HepG2 (cell line): ENCODE measurements around the gene CENPC. TPM values are rescaled to one million over a fixed set of nuclear protein-coding genes. Genes with fewer than 3 reads are reported as not detected.

Source experiments
- ATF1 ChIP-seq: IDR thresholded peaks from 2 replicates; pipeline ENCODE4 v1.6.1; 2016; ENCODE audit warnings: mild to moderate bottlenecking, control low read depth
- CHD4 ChIP-seq: fragments of 200-600 bp; sonication (generic); IDR thresholded peaks from 2 replicates; pipeline ENCODE4 v1.7.0; 2017; ENCODE audit warnings: mild to moderate bottlenecking, low read length, borderline replicate concordance
- GATAD1 ChIP-seq: IDR thresholded peaks from 2 replicates; pipeline ENCODE4 v1.6.1; 2016; ENCODE audit warnings: missing genetic modification reagents, missing compliant biosample characterization
- HDAC1 ChIP-seq: sonication (generic); formaldehyde crosslinking; IDR thresholded peaks from 2 replicates; pipeline ENCODE4 v1.5.1; 2020; ENCODE audit warnings: mild to moderate bottlenecking, missing genetic modification reagents
- HNRNPLL ChIP-seq: fragments of 200-400 bp; formaldehyde crosslinking; IDR thresholded peaks from 2 replicates; pipeline ENCODE4 v1.6.1; 2017; ENCODE audit warnings: mild to moderate bottlenecking, low read depth, low read length; ENCODE audit not compliant: poor library complexity, severe bottlenecking
- NFE2 ChIP-seq: sonication (generic); formaldehyde crosslinking; IDR thresholded peaks from 2 replicates; pipeline ENCODE4 v1.4.0; 2020; ENCODE audit warnings: missing genetic modification reagents
- TCF12 ChIP-seq, 2 experiments: fragments of 450-650 bp in 1 of 2; sonication (generic) in 1 of 2; formaldehyde crosslinking in 1 of 2; IDR thresholded peaks; 2 replicates each; pipeline versions ENCODE4 v1.6.1 to v1.8.0; 2017 to 2022; ENCODE audit warnings: antibody characterized with exemption in 1 of 2, mild to moderate bottlenecking in 1 of 2, missing genetic modification reagents in 1 of 2, moderate library complexity in 1 of 2
- ZNF407 ChIP-seq: sonication (generic); formaldehyde crosslinking; IDR thresholded peaks from one replicate; pipeline ENCODE4 v1.5.1; 2020; ENCODE audit warnings: mild to moderate bottlenecking, missing genetic modification reagents; ENCODE audit errors: not compliant biosample characterization
- polyA plus RNA-seq, 8 experiments: library from polyadenylated mRNA; depleted of rRNA in 3 of 8; stranded (reverse) in 7 of 8; unstranded in 1 of 8; fragments of >200 nt; fragmentation: Illumina TruSeq in 4 of 8; extraction: Trizol in 4 of 8; gene quantifications; 2 replicates each; pipeline versions ENCODE4 v1.2.1 to v1.2.3, GENCODE V29; 2011 to 2016; ENCODE audit warnings: low read depth in 4 of 8, missing spikeins in 1 of 8, mixed read lengths in 1 of 8; ENCODE audit not compliant: insufficient read depth in 1 of 8
- total RNA-seq, 5 experiments: library from RNA; depleted of rRNA; stranded (reverse); fragments of >200 nt; fragmentation: Illumina TruSeq; extraction: Trizol; gene quantifications; 2 replicates each; pipeline ENCODE4 v1.2.3, GENCODE V29; 2016; ENCODE audit warnings: low read depth in 1 of 5
- TF ChIP-seq, protein P1 (sequence below): IDR thresholded peaks from 2 replicates; pipeline ENCODE4 v1.6.1; 2016; ENCODE audit warnings: missing biosample characterization, missing genetic modification reagents, low read depth
- TF ChIP-seq, protein P2 (sequence below): sonication (generic); formaldehyde crosslinking; IDR thresholded peaks from 2 replicates; pipeline ENCODE4 v1.8.0; 2022; ENCODE audit warnings: missing genetic modification reagents, mild to moderate bottlenecking, borderline replicate concordance

The CENPC gene
- total and polyA plus RNA-seq, 2 of the 13 experiments (the other 11 are each of a cell fraction or from before 2014, with no cell fraction given), result 4.7 to 16.4 TPM

DNA sequence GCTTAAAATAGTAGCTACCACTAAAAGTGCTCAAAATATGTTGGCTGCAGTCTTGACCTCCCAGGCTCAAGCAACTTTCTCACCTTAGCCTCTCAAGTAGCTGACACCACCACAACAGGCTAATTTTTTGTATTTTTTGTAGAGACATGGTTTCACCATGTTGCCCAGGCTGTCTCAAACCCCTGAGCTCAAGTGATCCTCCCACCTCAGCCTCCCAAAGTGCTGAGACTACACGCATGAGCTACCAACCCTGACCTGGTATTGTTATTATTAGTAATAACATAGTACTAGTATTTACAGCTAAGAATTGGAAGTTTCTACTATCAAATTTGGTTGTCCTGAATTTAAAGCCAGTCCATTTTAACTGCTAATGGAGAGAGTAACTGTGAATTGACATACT is 31.2 kb upstream of the CENPC start (continued):
- TF ChIP-seq, protein P1, sequence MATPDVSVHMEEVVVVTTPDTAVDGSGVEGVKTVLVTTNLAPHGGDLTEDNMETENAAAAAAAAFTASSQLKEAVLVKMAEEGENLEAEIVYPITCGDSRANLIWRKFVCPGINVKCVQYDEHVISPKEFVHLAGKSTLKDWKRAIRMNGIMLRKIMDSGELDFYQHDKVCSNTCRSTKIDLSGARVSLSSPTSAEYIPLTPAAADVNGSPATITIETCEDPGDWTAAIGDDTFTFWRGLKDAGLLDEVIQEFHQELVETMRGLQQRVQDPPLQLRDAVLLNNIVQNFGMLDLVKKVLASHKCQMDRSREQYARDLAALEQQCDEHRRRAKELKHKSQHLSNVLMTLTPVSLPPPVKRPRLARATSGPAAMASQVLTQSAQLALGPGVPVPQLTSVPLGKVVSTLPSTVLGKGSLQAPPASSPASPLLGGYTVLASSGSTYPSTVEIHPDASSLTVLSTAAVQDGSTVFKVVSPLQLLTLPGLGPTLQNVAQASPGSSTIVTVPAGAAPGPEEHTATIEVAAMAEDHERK (CRISPR knock-in tag), result no peak
- no peak for TF ChIP-seq CHD4
- TF ChIP-seq TCF12 (IDR thresholded peaks at IDR 0.05), result no peak
- no peak for TF ChIP-seq TCF12 (CRISPR knock-in tag; IDR thresholded peaks at IDR 0.05)
- TF ChIP-seq HDAC1 (CRISPR knock-in tag), result no peak
- no peak for TF ChIP-seq HNRNPLL
- TF ChIP-seq, protein P2, sequence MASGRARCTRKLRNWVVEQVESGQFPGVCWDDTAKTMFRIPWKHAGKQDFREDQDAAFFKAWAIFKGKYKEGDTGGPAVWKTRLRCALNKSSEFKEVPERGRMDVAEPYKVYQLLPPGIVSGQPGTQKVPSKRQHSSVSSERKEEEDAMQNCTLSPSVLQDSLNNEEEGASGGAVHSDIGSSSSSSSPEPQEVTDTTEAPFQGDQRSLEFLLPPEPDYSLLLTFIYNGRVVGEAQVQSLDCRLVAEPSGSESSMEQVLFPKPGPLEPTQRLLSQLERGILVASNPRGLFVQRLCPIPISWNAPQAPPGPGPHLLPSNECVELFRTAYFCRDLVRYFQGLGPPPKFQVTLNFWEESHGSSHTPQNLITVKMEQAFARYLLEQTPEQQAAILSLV, result no peak
- no peak for TF ChIP-seq ATF1 (CRISPR knock-in tag)
- no peak for TF ChIP-seq NFE2 (CRISPR knock-in tag)
- TF ChIP-seq ZNF407 (CRISPR knock-in tag), result no peak
- no peak for TF ChIP-seq GATAD1 (CRISPR knock-in tag)
